T-cell (primary cell): ENCODE data around the gene SEC23IP. TPM values are rescaled to one million over a fixed set of nuclear protein-coding genes. Genes with fewer than 3 reads are reported as not detected.
A peak's percentile ranks its signal among the peaks of the same experiment; 100 is the strongest.

Experiments
- ATAC-seq, 4 experiments: fragments of 200-7000 bp in 3 of 4; fragments of 150-1000 bp in 1 of 4; cut with Tn5 transposase; replicated peaks in 1 of 4; 1 replicate in 3 of 4; 2 replicates in 1 of 4; pipeline ENCODE4 v1.10.0; 2021; ENCODE audit warnings: moderate library complexity in 3 of 4, mild to moderate bottlenecking in 2 of 4, moderate number of reproducible peaks in 1 of 4
- CTCF ChIA-PET, 2 donors: fragments of 300-600 bp; sonication (Branson Sonifier 250); formaldehyde crosslinking; loops; one replicate each; lab custom pipeline; 2022; ENCODE audit warnings: antibody characterized with exemption in 2 of 2; lab: Charles Lee
- POLR2A ChIA-PET, 2 donors: fragments of 300-600 bp; sonication (Branson Sonifier 250); formaldehyde crosslinking; loops; one replicate each; lab custom pipeline; 2022; ENCODE audit warnings: antibody characterized with exemption in 2 of 2; lab: Charles Lee
- DNase-seq, 35 experiments: peaks; one replicate each; pipeline versions ENCODE4 v3.0.0 to v3.0.0-alpha.2; 2013 to 2023
- H3K27ac ChIP-seq: one replicate; pipeline ENCODE4 v1.5.1; 2013; ENCODE audit warnings: low read length
- H3K27me3 ChIP-seq, 2 experiments: replicated peaks in 1 of 2; 1 replicate in 1 of 2; 2 replicates in 1 of 2; pipeline versions ENCODE4 v1.6.1 to v1.7.0; 2013; ENCODE audit warnings: low read length in 1 of 2, mixed read lengths in 1 of 2; ENCODE audit not compliant: control insufficient read depth in 2 of 2, insufficient read depth in 2 of 2; ENCODE audit errors: extremely low read depth in 1 of 2
- H3K36me3 ChIP-seq, 2 donors: 1 replicate in 1 of 2; 2 replicates in 1 of 2; pipeline versions ENCODE4 v1.6.1 to v1.7.0; 2013; ENCODE audit warnings: low read length in 1 of 2; ENCODE audit not compliant: control insufficient read depth in 2 of 2, insufficient read depth in 1 of 2; ENCODE audit errors: extremely low read depth in 1 of 2
- H3K4me1 ChIP-seq, 2 experiments: 1 replicate in 1 of 2; 2 replicates in 1 of 2; pipeline versions ENCODE4 v1.6.1 to v1.7.0; 2013; ENCODE audit warnings: low read length in 2 of 2, mixed read lengths in 1 of 2; ENCODE audit not compliant: insufficient read depth in 2 of 2, control insufficient read depth in 1 of 2; ENCODE audit errors: extremely low read depth in 1 of 2
- H3K4me3 ChIP-seq, 2 donors: 1 replicate in 1 of 2; 2 replicates in 1 of 2; pipeline versions ENCODE4 v1.5.1 to v1.7.0; 2013; ENCODE audit warnings: mild to moderate bottlenecking in 2 of 2, low read length in 1 of 2, moderate library complexity in 1 of 2; ENCODE audit not compliant: control insufficient read depth in 1 of 2; ENCODE audit errors: extremely low read depth in 1 of 2
- H3K9me3 ChIP-seq: 2 replicates; pipeline ENCODE4 v1.7.0; 2013
- H3K27ac Mint-ChIP-seq, 2 donors: one replicate each; pipeline ENCODE4 v1.8.0; 2020 to 2021; ENCODE audit warnings: mild to moderate bottlenecking in 2 of 2, mixed read lengths in 2 of 2
- H3K27me3 Mint-ChIP-seq, 2 donors: one replicate each; pipeline ENCODE4 v1.8.0; 2021 to 2022; ENCODE audit warnings: mixed read lengths in 2 of 2
- H3K36me3 Mint-ChIP-seq: one replicate; pipeline ENCODE4 v1.8.0; 2021; ENCODE audit warnings: mixed read lengths
- H3K4me1 Mint-ChIP-seq, 3 donors: one replicate each; pipeline ENCODE4 v1.8.0; 2020 to 2022; ENCODE audit warnings: mixed read lengths in 3 of 3, mild to moderate bottlenecking in 1 of 3
- H3K4me3 Mint-ChIP-seq, 3 donors: one replicate each; pipeline ENCODE4 v1.8.0; 2020 to 2022; ENCODE audit warnings: mild to moderate bottlenecking in 3 of 3, mixed read lengths in 3 of 3, moderate library complexity in 3 of 3
- H3K9me3 Mint-ChIP-seq, 3 donors: one replicate each; pipeline ENCODE4 v1.8.0; 2020 to 2022; ENCODE audit warnings: mixed read lengths in 3 of 3
- WGBS: methylation state at CpG from one replicate; pipeline ENCODE4 v1.1.5; 2013; ENCODE audit warnings: missing lambda C conversion rate; ENCODE audit not compliant: insufficient coverage; 5-methylcytosine and 5-hydroxymethylcytosine counted together
- total RNA-seq, 35 experiments: library from RNA in 6 of 35; stranded (reverse) in 6 of 35; fragments of 120-200 nt in 1 of 35; gene quantifications; one replicate each; pipeline versions ENCODE4 v1.2.1 to v1.2.4 and lab custom pipeline; 2013 to 2026

The SEC23IP gene
- total RNA-seq, 5 donors from 2014 or later (not counting 1 experiment from before 2014, with no cell fraction given) = 33.8 to 67.1 (median 52.0) TPM

DNA sequence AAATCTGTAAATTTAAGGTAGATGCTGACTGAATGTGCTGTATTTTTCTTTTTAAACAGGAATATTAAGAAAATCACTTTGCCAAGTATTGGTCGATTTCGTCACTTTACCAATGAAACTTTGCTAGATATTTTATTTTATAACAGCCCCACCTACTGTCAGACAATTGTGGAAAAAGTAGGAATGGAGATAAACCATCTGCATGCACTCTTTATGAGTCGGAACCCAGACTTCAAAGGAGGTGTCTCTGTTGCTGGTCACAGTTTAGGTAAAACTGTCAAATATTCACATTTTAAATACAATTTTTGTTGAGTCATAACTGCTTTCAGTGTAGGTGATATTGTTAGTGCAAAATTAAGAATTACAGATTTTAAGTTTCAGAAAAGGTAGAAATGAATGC lies 25.2 kb downstream of the SEC23IP start:
- Mint-ChIP-seq H3K27me3 (no peaks in the 10 kb centered on the region), H3K27ac (no peak overlapping the region), H3K36me3 (peaks cover 59% of the 10 kb centered on the region), H3K4me1 (peaks cover 0 to 5% (median 1%) of the 10 kb centered on the region in 3 donors), H3K9me3 (no peaks in the 10 kb centered on the region), H3K4me3 (no peak overlapping the region)
- DNase-seq = no peak
- H3K9me3 ChIP-seq = no peaks in the 10 kb centered on the region
- no peaks in the 10 kb centered on the region for H3K27me3 ChIP-seq
- CTCF ChIA-PET = no interaction called here
- POLR2A ChIA-PET = no interaction called here
- no CpG with 5 or more reads among the region's 3 CpGs for WGBS
- no peaks in the 10 kb centered on the region for H3K4me1 ChIP-seq
- H3K36me3 ChIP-seq = peaks cover 0 to 73% of the 10 kb centered on the region in 2 donors
- H3K27ac ChIP-seq = no peak overlapping the region
- no peak for ATAC-seq
- H3K4me3 ChIP-seq = no peak overlapping the region

DNA sequence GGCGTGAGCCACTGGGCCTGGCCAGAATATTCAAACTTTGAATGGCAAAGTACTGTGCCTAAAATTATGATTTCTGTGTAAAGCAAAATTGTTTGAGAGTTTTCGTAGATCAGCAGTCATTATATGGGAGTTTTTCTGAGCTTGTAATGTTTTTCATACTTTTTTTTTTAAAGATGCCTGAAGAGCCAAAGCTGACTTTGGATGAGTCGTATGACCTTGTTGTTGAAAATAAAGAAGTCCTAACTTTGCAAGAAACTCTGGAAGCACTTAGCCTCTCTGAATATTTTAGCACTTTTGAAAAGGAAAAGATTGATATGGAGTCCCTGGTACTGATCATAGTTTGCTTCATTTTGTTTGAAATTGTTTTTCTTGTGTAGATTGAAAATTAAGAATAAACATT lies 26.7 kb downstream of the SEC23IP start:
- CTCF ChIA-PET = no interaction called here
- Histone ChIP-seq H3K4me1 (no peaks in the 10 kb centered on the region), H3K27me3 (no peaks in the 10 kb centered on the region), H3K9me3 (no peaks in the 10 kb centered on the region), H3K27ac (no peak overlapping the region), H3K4me3 (no peak overlapping the region), H3K36me3 (peaks cover 0 to 70% of the 10 kb centered on the region in 2 donors)
- Mint-ChIP-seq H3K9me3 (no peaks in the 10 kb centered on the region), H3K4me1 (peaks cover 0 to 5% (median 0%) of the 10 kb centered on the region in 3 donors), H3K4me3 (no peak overlapping the region), H3K36me3 (peaks cover 62% of the 10 kb centered on the region), H3K27ac (peak overlapping the region in 1 of 2 donors; percentile 25), H3K27me3 (no peaks in the 10 kb centered on the region)
- no peak for ATAC-seq
- POLR2A ChIA-PET = interaction anchor here in 1 of 2 donors (0.7 kb wide), 1 partner anchor 353 kb away, joined by 3 read pairs; no protein-coding TSS in a partner anchor
- 100% methylated on average over 3 of the region's 3 CpGs for WGBS
- no peak for DNase-seq

GRCh38 chr10:119919826-119920225 lies 27.3 kb downstream of the SEC23IP start:
- peak overlapping the region in 1 of 2 donors; percentile 52 for H3K27ac Mint-ChIP-seq
- no peaks in the 10 kb centered on the region for H3K4me1 ChIP-seq
- H3K36me3 ChIP-seq = peaks cover 0 to 70% of the 10 kb centered on the region in 2 donors
- no peaks in the 10 kb centered on the region for H3K27me3 Mint-ChIP-seq
- no peak overlapping the region for H3K4me3 ChIP-seq
- no CpG with 5 or more reads among the region's 1 CpG for WGBS
- ChIA-PET POLR2A (interaction anchor here in 1 of 2 donors (0.7 kb wide), 1 partner anchor 353 kb away, joined by 3 read pairs; no protein-coding TSS in a partner anchor), CTCF (no interaction called here)
- no peaks in the 10 kb centered on the region for H3K27me3 ChIP-seq
- H3K4me3 Mint-ChIP-seq = no peak overlapping the region
- H3K9me3 ChIP-seq = no peaks in the 10 kb centered on the region
- no peak for DNase-seq
- peaks cover 61% of the 10 kb centered on the region for H3K36me3 Mint-ChIP-seq
- no peak overlapping the region for H3K27ac ChIP-seq
- H3K4me1 Mint-ChIP-seq = peaks cover 0 to 5% (median 0%) of the 10 kb centered on the region in 3 donors
- ATAC-seq = no peak
- no peaks in the 10 kb centered on the region for H3K9me3 Mint-ChIP-seq

DNA sequence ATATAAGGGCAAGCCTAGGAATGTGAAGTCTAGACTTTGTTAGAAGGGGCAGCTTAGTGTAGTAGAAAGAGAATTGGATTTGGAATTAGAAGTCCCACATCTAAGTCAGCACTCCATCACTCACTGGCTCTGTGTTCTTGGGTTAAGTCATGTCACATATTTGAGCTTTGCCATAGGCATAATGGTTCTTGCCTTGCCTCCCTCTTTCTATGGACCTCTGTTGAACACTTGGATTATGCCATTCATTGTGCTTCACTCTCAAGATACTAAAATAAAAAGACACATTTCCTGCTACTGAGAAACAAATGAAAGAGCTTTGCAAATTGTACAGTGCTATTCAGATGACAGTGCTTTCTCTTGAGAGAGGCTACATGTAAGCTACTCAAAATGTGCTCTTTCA lies 35.9 kb downstream of the SEC23IP start:
- no peak overlapping the region for H3K27ac ChIP-seq
- Mint-ChIP-seq H3K27ac (no peak overlapping the region), H3K9me3 (no peaks in the 10 kb centered on the region), H3K36me3 (peaks cover 58% of the 10 kb centered on the region), H3K4me1 (peaks cover 9 to 16% (median 13%) of the 10 kb centered on the region in 3 donors), H3K4me3 (no peak overlapping the region), H3K27me3 (no peaks in the 10 kb centered on the region)
- H3K4me1 ChIP-seq = no peaks in the 10 kb centered on the region
- no peaks in the 10 kb centered on the region for H3K27me3 ChIP-seq
- DNase-seq (no peak), ATAC-seq (no peak)
- POLR2A ChIA-PET = no interaction called here
- H3K36me3 ChIP-seq = peaks cover 7 to 72% of the 10 kb centered on the region in 2 donors
- H3K9me3 ChIP-seq = no peaks in the 10 kb centered on the region
- no peak overlapping the region for H3K4me3 ChIP-seq
- CTCF ChIA-PET = no interaction called here

DNA sequence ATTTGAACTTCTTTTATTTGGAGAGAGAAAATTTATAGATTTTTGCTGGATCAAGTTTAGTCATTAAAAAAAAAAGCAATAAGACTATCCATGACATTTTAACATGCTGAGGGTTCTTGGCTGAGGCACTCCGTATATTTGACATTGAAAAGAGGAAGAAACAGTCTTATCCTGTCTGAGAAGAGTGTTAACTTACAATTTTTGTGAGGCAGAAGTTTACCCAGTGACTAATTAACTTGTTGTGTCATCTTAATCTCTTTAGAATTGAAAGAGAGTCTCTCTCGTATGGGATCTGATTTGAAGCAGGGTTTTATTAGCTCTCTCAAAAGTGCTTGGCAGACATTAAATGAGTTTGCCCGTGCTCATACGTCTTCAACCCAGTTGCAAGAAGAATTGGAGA lies 39.3 kb downstream of the SEC23IP start:
- ATAC-seq (no peak), DNase-seq (no peak)
- H3K4me1 Mint-ChIP-seq = peaks cover 9 to 16% (median 13%) of the 10 kb centered on the region in 3 donors
- peaks cover 4 to 65% of the 10 kb centered on the region in 2 donors for H3K36me3 ChIP-seq
- H3K36me3 Mint-ChIP-seq = peaks cover 56% of the 10 kb centered on the region
- peak overlapping the region in 1 of 2 donors; percentile 59 for H3K27ac Mint-ChIP-seq
- H3K27me3 Mint-ChIP-seq = no peaks in the 10 kb centered on the region
- no peaks in the 10 kb centered on the region for H3K9me3 ChIP-seq
- POLR2A ChIA-PET = interaction anchor here in 1 of 2 donors (0.5 kb wide), 1 partner anchor 356 kb away, joined by 4 read pairs; no protein-coding TSS in a partner anchor
- no peak overlapping the region for H3K4me3 ChIP-seq
- H3K9me3 Mint-ChIP-seq = no peaks in the 10 kb centered on the region
- WGBS = 100% methylated on average over 1 of the region's 4 CpGs
- H3K27ac ChIP-seq = no peak overlapping the region
- H3K27me3 ChIP-seq = no peaks in the 10 kb centered on the region
- no peak overlapping the region for H3K4me3 Mint-ChIP-seq
- H3K4me1 ChIP-seq = no peaks in the 10 kb centered on the region
- CTCF ChIA-PET = no interaction called here

DNA sequence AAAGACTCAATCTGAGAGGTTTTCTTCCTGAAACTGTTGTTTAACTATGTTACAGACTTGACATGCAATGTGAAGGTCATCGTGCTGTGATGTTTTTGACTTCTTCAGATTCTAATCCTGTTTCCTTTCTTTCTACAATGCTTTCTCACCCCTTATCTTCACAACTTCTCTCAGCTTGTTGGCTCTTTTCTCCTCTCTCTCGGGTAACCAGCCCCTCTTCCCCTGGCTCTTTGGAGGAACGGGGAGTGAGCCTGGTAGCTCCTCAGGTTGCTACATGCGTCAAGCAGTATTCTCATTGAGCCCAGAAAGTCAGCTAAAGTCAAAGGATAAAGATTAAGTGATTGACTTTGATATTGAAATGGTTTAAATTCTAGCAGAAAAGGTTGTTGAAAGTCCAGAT lies 40.1 kb downstream of the SEC23IP start:
- DNase-seq = no peak
- Mint-ChIP-seq H3K36me3 (peaks cover 54% of the 10 kb centered on the region), H3K4me3 (no peak overlapping the region), H3K27me3 (no peaks in the 10 kb centered on the region), H3K9me3 (no peaks in the 10 kb centered on the region), H3K4me1 (peaks cover 9 to 16% (median 13%) of the 10 kb centered on the region in 3 donors), H3K27ac (peak overlapping the region in 1 of 2 donors; percentile 40)
- H3K27me3 ChIP-seq = no peaks in the 10 kb centered on the region
- H3K27ac ChIP-seq = no peak overlapping the region
- no peak overlapping the region for H3K4me3 ChIP-seq
- no peak for ATAC-seq
- POLR2A ChIA-PET = no interaction called here
- H3K36me3 ChIP-seq = peaks cover 4 to 58% of the 10 kb centered on the region in 2 donors
- 100% methylated on average over 2 of the region's 4 CpGs for WGBS
- no peaks in the 10 kb centered on the region for H3K4me1 ChIP-seq
- no peaks in the 10 kb centered on the region for H3K9me3 ChIP-seq
- CTCF ChIA-PET = interaction anchor here (0.6 kb wide), 2 partner anchors 68 to 949 kb away, joined by 3 to 5 read pairs; no protein-coding TSS in a partner anchor
